GM12878 (cell line): Measurements from ENCODE around the gene NKIRAS1. TPM values are rescaled to one million over a fixed set of nuclear protein-coding genes. Genes with fewer than 3 reads are reported as not detected.

Source experiments
- CBFB ChIP-seq: IDR thresholded peaks from 2 replicates; pipeline ENCODE4 v1.6.1; 2016; ENCODE audit warnings: antibody characterized with exemption, low read depth
- FOS ChIP-seq: IDR thresholded peaks from 3 replicates; pipeline ENCODE4 v1.6.1; 2011; ENCODE audit warnings: borderline replicate concordance; ENCODE audit not compliant: insufficient read length; ENCODE audit errors: extremely low read depth
- GABPA ChIP-seq: IDR thresholded peaks from 2 replicates; pipeline ENCODE4 v1.6.1; 2014; ENCODE audit warnings: antibody characterized with exemption, low read depth, mild to moderate bottlenecking, inconsistent platforms
- JUND ChIP-seq: IDR thresholded peaks from 2 replicates; pipeline ENCODE4 v1.6.1; 2012; ENCODE audit warnings: low read depth, mild to moderate bottlenecking, low read length, improper control_type of control experiment, moderate library complexity
- KAT2A ChIP-seq: conservative IDR thresholded peaks from 2 replicates; pipeline ENCODE4 v1.6.1; 2011; ENCODE audit warnings: low read depth, low read length; ENCODE audit not compliant: control insufficient read depth
- MYC ChIP-seq: IDR thresholded peaks from 2 replicates; pipeline ENCODE4 v1.6.1; 2011; ENCODE audit warnings: mild to moderate bottlenecking, low read length, moderate library complexity, inconsistent platforms; ENCODE audit not compliant: insufficient read depth, insufficient replicate concordance, insufficient read length, severe bottlenecking
- NFXL1 ChIP-seq: fragments of 450-650 bp; IDR thresholded peaks from 2 replicates; pipeline ENCODE4 v1.6.1; 2017; ENCODE audit warnings: antibody characterized with exemption, mild to moderate bottlenecking, borderline replicate concordance
- PKNOX1 ChIP-seq: fragments of 450-650 bp; IDR thresholded peaks from 2 replicates; pipeline ENCODE4 v1.6.1; 2016; ENCODE audit warnings: mild to moderate bottlenecking
- POLR2AphosphoS2 ChIP-seq: IDR thresholded peaks from 2 replicates; pipeline ENCODE4 v1.6.1; 2011; ENCODE audit warnings: low read depth, mild to moderate bottlenecking, low read length, improper control_type of control experiment, moderate library complexity
- RAD21 ChIP-seq: IDR thresholded peaks from 2 replicates; pipeline ENCODE4 v1.6.1; 2011; ENCODE audit warnings: mild to moderate bottlenecking, low read depth, low read length, moderate library complexity; ENCODE audit not compliant: insufficient read depth
- RCOR1 ChIP-seq: conservative IDR thresholded peaks from 2 replicates; pipeline ENCODE4 v1.6.1; 2012; ENCODE audit warnings: low read depth, low read length, improper control_type of control experiment
- REST ChIP-seq: IDR thresholded peaks from 2 replicates; pipeline ENCODE4 v1.6.1; 2012; ENCODE audit warnings: mild to moderate bottlenecking, low read depth, low read length
- RUNX3 ChIP-seq: IDR thresholded peaks from 2 replicates; pipeline ENCODE4 v1.6.1; 2012; ENCODE audit warnings: low read length, inconsistent platforms
- SREBF1 ChIP-seq: IDR thresholded peaks from 2 replicates; pipeline ENCODE4 v1.6.1; 2012; ENCODE audit warnings: mild to moderate bottlenecking, low read length
- SUPT20H ChIP-seq: IDR thresholded peaks from 2 replicates; pipeline ENCODE4 v1.6.1; 2011; ENCODE audit warnings: low read depth, mild to moderate bottlenecking, low read length, moderate library complexity, borderline replicate concordance; ENCODE audit not compliant: control insufficient read depth
- TAF1 ChIP-seq: IDR thresholded peaks from 2 replicates; pipeline ENCODE4 v1.6.1; 2011; ENCODE audit warnings: mild to moderate bottlenecking, low read depth, low read length, borderline replicate concordance
- TCF12 ChIP-seq: IDR thresholded peaks from 2 replicates; pipeline ENCODE4 v1.6.1; 2011; ENCODE audit warnings: low read depth, mild to moderate bottlenecking, low read length
- ZBTB40 ChIP-seq: fragments of 450-650 bp; IDR thresholded peaks from 2 replicates; pipeline ENCODE4 v1.6.1; 2016; ENCODE audit warnings: mild to moderate bottlenecking, moderate library complexity, borderline replicate concordance
- ZNF24 ChIP-seq: fragments of 450-650 bp; IDR thresholded peaks from 2 replicates; pipeline ENCODE4 v1.6.1; 2017; ENCODE audit warnings: antibody characterized with exemption, mild to moderate bottlenecking
- polyA plus RNA-seq, 11 experiments: library from polyadenylated mRNA; depleted of rRNA in 4 of 11; unstranded in 6 of 11; stranded (reverse) in 5 of 11; fragments of >200 nt; fragmentation: Nextera tagmentation in 4 of 11; fragmentation: Illumina TruSeq in 1 of 11; extraction: Ambion mirVana in 4 of 11; extraction: Trizol in 1 of 11; gene quantifications; 1 replicate in 1 of 11; 2 replicates in 10 of 11; pipeline versions ENCODE4 v1.2.1 to v1.2.3, GENCODE V29; 2011 to 2016; ENCODE audit warnings: inconsistent platforms in 2 of 11, missing spikeins in 2 of 11, low read depth in 1 of 11
- total RNA-seq, 4 experiments: library from RNA; depleted of rRNA in 3 of 4; stranded (reverse); fragments of >200 nt in 3 of 4; fragmentation: Illumina TruSeq in 1 of 4; extraction: Trizol in 1 of 4; gene quantifications; 2 replicates each; pipeline versions ENCODE4 v1.2.1 to v1.2.3, GENCODE V29; 2013 to 2021

Gene NKIRAS1
- total and polyA plus RNA-seq, 10 of the 15 experiments (the other 5 are each of a cell fraction or from before 2014, with no cell fraction given), result 7.1 to 17.9 (median 10.9) TPM

GRCh38 chr3:23945913-23946687 is 29.3 kb upstream of the NKIRAS1 start (continued):
- no peak for TF ChIP-seq RCOR1
- TF ChIP-seq POLR2AphosphoS2, result no peak
- no peak for TF ChIP-seq CBFB
- TF ChIP-seq NFXL1, result no peak
- TF ChIP-seq RAD21, result no peak
- no peak for TF ChIP-seq SUPT20H
- TF ChIP-seq TCF12, result no peak
- no peak for TF ChIP-seq REST
- peak; percentile 53 for TF ChIP-seq MYC
- TF ChIP-seq KAT2A, result no peak
- peak; percentile 21; the same call in 1 of the 2 replicates for TF ChIP-seq ZBTB40
- peak; percentile 43; the same call in 1 of the 2 replicates for TF ChIP-seq RUNX3
- TF ChIP-seq JUND, result 0 out of 2 replicates have a peak, but pooled peaks have one; percentile 7
- TF ChIP-seq PKNOX1, result no peak
- TF ChIP-seq TAF1, result peak; percentile 19; the same call in 1 of the 2 replicates
- TF ChIP-seq FOS, result no peak
- no peak for TF ChIP-seq GABPA
- TF ChIP-seq SREBF1, result no peak
- no peak for TF ChIP-seq ZNF24
